ENCODE results near the gene ITPRID2.

The ITPRID2 gene

GRCh38 chr2:181934694-181935093, 43.2 kb downstream of the ITPRID2 start:
- no peak for TF ChIP-seq CTCF (IDR thresholded peaks at IDR 0.05)
- H3K27ac ChIP-seq: no peak overlapping the region
- no peaks in the 10 kb centered on the region for H3K27me3 ChIP-seq
- peaks cover 8 to 13% (median 12%) of the 10 kb centered on the region in 3 donors for H3K36me3 ChIP-seq
- DNase-seq: no peak
- no peaks in the 10 kb centered on the region for H3K9me3 ChIP-seq
- H3K4me1 ChIP-seq: no peaks in the 10 kb centered on the region
- intact Hi-C loops (cut with DNase I; ENCODE audit: low total_unique reads): loop anchor here (5.0 kb wide), 1 partner anchor 818 kb away; no protein-coding TSS in a partner anchor
- H3K4me3 ChIP-seq: no peak overlapping the region

- intact Hi-C loops (cut with DNase I; ENCODE audit: low total_unique reads): no loop called here
- no peak overlapping the region for H3K27ac ChIP-seq
- no peak overlapping the region for H3K4me3 ChIP-seq
- no peaks in the 10 kb centered on the region for H3K27me3 ChIP-seq
- no peak for DNase-seq
- no peaks in the 10 kb centered on the region for H3K9me3 ChIP-seq
- no peaks in the 10 kb centered on the region for H3K4me1 ChIP-seq
- H3K36me3 ChIP-seq: no peaks in the 10 kb centered on the region
- no peak for TF ChIP-seq CTCF (IDR thresholded peaks at IDR 0.05)
Measured at GRCh38 chr2:181937473-181937872, 45.9 kb downstream of the ITPRID2 start.

GRCh38 chr2:181943411-181944124, 52.0 kb downstream of the ITPRID2 start:
- no peaks in the 10 kb centered on the region for H3K27me3 ChIP-seq
- intact Hi-C loops (cut with DNase I; ENCODE audit: low total_unique reads): no loop called here
- no peak overlapping the region for H3K4me3 ChIP-seq

GRCh38 chr2:181944164-181944913, 52.8 kb downstream of the ITPRID2 start:
- peaks cover 0 to 4% (median 0%) of the 10 kb centered on the region in 4 donors for H3K4me1 ChIP-seq
- no peak overlapping the region for H3K27ac ChIP-seq
- no peaks in the 10 kb centered on the region for H3K27me3 ChIP-seq
- TF ChIP-seq CTCF (IDR thresholded peaks at IDR 0.05): no peak
- no peak for DNase-seq
- intact Hi-C loops (cut with DNase I; ENCODE audit: low total_unique reads): no loop called here
- H3K4me3 ChIP-seq: no peak overlapping the region
- H3K36me3 ChIP-seq: no peaks in the 10 kb centered on the region
- no peaks in the 10 kb centered on the region for H3K9me3 ChIP-seq

More at GRCh38 chr2:181943411-181944124, 52.0 kb downstream of the ITPRID2 start:
- H3K36me3 ChIP-seq: no peaks in the 10 kb centered on the region
- no peak for TF ChIP-seq CTCF (IDR thresholded peaks at IDR 0.05)
- no peaks in the 10 kb centered on the region for H3K4me1 ChIP-seq
- no peak overlapping the region for H3K27ac ChIP-seq
- H3K9me3 ChIP-seq: no peaks in the 10 kb centered on the region
- DNase-seq: no peak

- no peaks in the 10 kb centered on the region for H3K9me3 ChIP-seq
- no peaks in the 10 kb centered on the region for H3K27me3 ChIP-seq
- no peak overlapping the region for H3K27ac ChIP-seq
- H3K4me3 ChIP-seq: no peak overlapping the region
- intact Hi-C loops (cut with DNase I; ENCODE audit: low total_unique reads): no loop called here
- no peak for DNase-seq
- H3K36me3 ChIP-seq: no peaks in the 10 kb centered on the region
- no peak for TF ChIP-seq CTCF (IDR thresholded peaks at IDR 0.05)
- peaks cover 0 to 4% (median 0%) of the 10 kb centered on the region in 4 donors for H3K4me1 ChIP-seq
Measured at GRCh38 chr2:181944914-181945291, 53.4 kb downstream of the ITPRID2 start.
